HepG2 (cell line): Measurements from ENCODE around the gene MRM3. TPM values are rescaled to one million over a fixed set of nuclear protein-coding genes. Genes with fewer than 3 reads are reported as not detected.

Experiments used
- ATAC-seq: fragments of 200-7000 bp; cut with Tn5 transposase; 3 replicates; pipeline ENCODE4 v1.9.1; 2020; ENCODE audit warnings: mild to moderate bottlenecking, moderate library complexity
- BruUV-seq: library from RNA; stranded (reverse); fragments of 400-500 nt; replicated peaks from 2 replicates; lab custom pipeline; 2021; lab: Mats Ljungman, UMichigan
- CTCF ChIA-PET: fragments of 300-600 bp; formaldehyde crosslinking; extraction: SDS; loops from one replicate; lab custom pipeline; 2021; ENCODE audit warnings: low total read pairs, inconsistent platforms, low intra/inter-chr PET ratio; lab: Yijun Ruan, JAX
- POLR2A ChIA-PET: fragments of 350-600 bp; sonication (Branson Sonifier 250); formaldehyde crosslinking; loops from one replicate; lab custom pipeline; 2020; ENCODE audit warnings: antibody characterized with exemption, inconsistent platforms; lab: Yijun Ruan, JAX
- DNase-seq: peaks from one replicate; pipeline ENCODE4 v3.0.0-alpha.2; 2015; ENCODE audit warnings: low spot score
- FAIRE-seq: peaks from 3 replicates; lab custom pipeline; 2011; peaks lifted over from hg19 to GRCh38; lab: Jason Lieb, UNC
- H2AFZ ChIP-seq: one replicate; pipeline ENCODE4 v1.6.1; 2011; ENCODE audit warnings: low read length, inconsistent platforms
- H3K27ac ChIP-seq: fragments of 300-600 bp; 3 replicates; pipeline ENCODE4 v1.8.0; 2011; ENCODE audit warnings: mixed run types, mild to moderate bottlenecking, mixed read lengths, low read length, inconsistent platforms; ENCODE audit not compliant: insufficient read depth; ENCODE audit errors: extremely low read length
- H3K27me3 ChIP-seq, 2 experiments: fragments of 200-600 bp in 1 of 2; 2 replicates in 1 of 2; 3 replicates in 1 of 2; pipeline versions ENCODE4 v1.6.0 to v1.8.0; 2011; ENCODE audit warnings: low read length in 2 of 2, mild to moderate bottlenecking in 2 of 2, moderate library complexity in 2 of 2, inconsistent platforms in 1 of 2; ENCODE audit not compliant: insufficient read depth in 2 of 2, control insufficient read depth in 1 of 2
- H3K36me3 ChIP-seq, 2 experiments: fragments of 200-600 bp in 1 of 2; replicated peaks in 1 of 2; 2 replicates in 1 of 2; 3 replicates in 1 of 2; pipeline versions ENCODE4 v1.5.1 to v1.8.0; 2011; ENCODE audit warnings: low read length in 2 of 2, inconsistent platforms in 1 of 2; ENCODE audit not compliant: insufficient read depth in 2 of 2, control insufficient read depth in 1 of 2
- H3K4me1 ChIP-seq: 2 replicates; pipeline ENCODE4 v1.5.1; 2012; ENCODE audit warnings: low read length, inconsistent platforms; ENCODE audit not compliant: insufficient read depth
- H3K4me2 ChIP-seq: 2 replicates; pipeline ENCODE4 v1.6.0; 2011; ENCODE audit warnings: low read depth, low read length, inconsistent platforms
- H3K4me3 ChIP-seq, 3 experiments: fragments of 200-600 bp in 1 of 3; sonication (generic), shearing (Covaris generic) in 1 of 3; replicated peaks in 1 of 3; 2 replicates each; pipeline ENCODE4 v1.5.1; 2011 to 2016; ENCODE audit warnings: low read length in 3 of 3, inconsistent platforms in 2 of 3, low read depth in 2 of 3, mild to moderate bottlenecking in 2 of 3, control low read depth in 1 of 3, mixed read lengths in 1 of 3; ENCODE audit not compliant: insufficient read depth in 1 of 3
- H3K79me2 ChIP-seq: one replicate; pipeline ENCODE4 v1.6.1; 2011; ENCODE audit warnings: low read length, inconsistent platforms; ENCODE audit not compliant: insufficient read depth
- H3K9ac ChIP-seq: 2 replicates; pipeline ENCODE4 v1.6.0; 2011; ENCODE audit warnings: mild to moderate bottlenecking, low read depth, low read length, inconsistent platforms; ENCODE audit not compliant: insufficient read depth
- H3K9me3 ChIP-seq: 2 replicates; pipeline ENCODE4 v1.5.1; 2012; ENCODE audit warnings: mild to moderate bottlenecking, low read length
- H4K20me1 ChIP-seq: 2 replicates; pipeline ENCODE4 v1.6.0; 2011; ENCODE audit warnings: inconsistent platforms, mild to moderate bottlenecking, low read length, moderate library complexity; ENCODE audit not compliant: insufficient read depth
- KMT2A ChIP-seq: sonication (generic); formaldehyde crosslinking; IDR thresholded peaks from 2 replicates; pipeline ENCODE4 v1.4.0; 2020; ENCODE audit warnings: missing genetic modification reagents
- MATR3 ChIP-seq: sonication (generic); formaldehyde crosslinking; IDR thresholded peaks from 2 replicates; pipeline ENCODE4 v1.4.0; 2020; ENCODE audit warnings: missing genetic modification reagents
- MED8 ChIP-seq: sonication (generic); formaldehyde crosslinking; IDR thresholded peaks from 2 replicates; pipeline ENCODE4 v1.8.1; 2023; ENCODE audit warnings: mild to moderate bottlenecking, missing genetic modification reagents; ENCODE audit not compliant: insufficient replicate concordance
- POLR2G ChIP-seq: fragments of 200-400 bp; formaldehyde crosslinking; IDR thresholded peaks from 2 replicates; pipeline ENCODE4 v1.6.1; 2018; ENCODE audit warnings: mild to moderate bottlenecking, low read depth, low read length, moderate library complexity
- RORA ChIP-seq: sonication (generic); formaldehyde crosslinking; IDR thresholded peaks from 2 replicates; pipeline ENCODE4 v1.5.0; 2020; ENCODE audit warnings: mild to moderate bottlenecking, missing genetic modification reagents, moderate library complexity
- TEAD2 ChIP-seq: sonication (generic); formaldehyde crosslinking; IDR thresholded peaks from 2 replicates; pipeline ENCODE4 v1.9.0; 2021; ENCODE audit warnings: missing genetic modification reagents
- ZNF567 ChIP-seq: sonication (generic); formaldehyde crosslinking; IDR thresholded peaks from 2 replicates; pipeline ENCODE4 v1.8.1; 2023; ENCODE audit warnings: mild to moderate bottlenecking, missing genetic modification reagents, borderline replicate concordance
- ZNF850 ChIP-seq: sonication (generic); formaldehyde crosslinking; conservative IDR thresholded peaks from 2 replicates; pipeline ENCODE4 v1.9.0; 2021; ENCODE audit warnings: mild to moderate bottlenecking, missing genetic modification reagents
- ZZZ3 ChIP-seq: sonication (generic); formaldehyde crosslinking; IDR thresholded peaks from 2 replicates; pipeline ENCODE4 v1.4.0; 2020; ENCODE audit warnings: missing genetic modification reagents, mild to moderate bottlenecking, borderline replicate concordance
- WGBS: methylation state at CpG from one replicate; pipeline ENCODE4 v1.1.6; 2017; ENCODE audit warnings: low lambda C conversion rate; 5-methylcytosine and 5-hydroxymethylcytosine counted together
- in situ Hi-C: cut with HindIII; loops from 2 replicates; pipeline ENCODE4 v1.10.0; 2017; ENCODE audit warnings: low pct_unique_long_range_greater_than_20kb; ENCODE audit not compliant: extremely low pct_ligation_motif_present
- intact Hi-C: fragments of 100-400 bp; cut with micrococcal nuclease; formaldehyde crosslinking; loops from one replicate; pipeline ENCODE4 v1.10.0; 2022; ENCODE audit not compliant: unreplicated experiment
- polyA plus RNA-seq, 8 experiments: library from polyadenylated mRNA; depleted of rRNA in 3 of 8; stranded (reverse) in 7 of 8; unstranded in 1 of 8; fragments of >200 nt; fragmentation: Illumina TruSeq in 4 of 8; extraction: Trizol in 4 of 8; gene quantifications; 2 replicates each; pipeline versions ENCODE4 v1.2.1 to v1.2.3, GENCODE V29; 2011 to 2016; ENCODE audit warnings: low read depth in 4 of 8, missing spikeins in 1 of 8, mixed read lengths in 1 of 8; ENCODE audit not compliant: insufficient read depth in 1 of 8
- total RNA-seq, 5 experiments: library from RNA; depleted of rRNA; stranded (reverse); fragments of >200 nt; fragmentation: Illumina TruSeq; extraction: Trizol; gene quantifications; 2 replicates each; pipeline ENCODE4 v1.2.3, GENCODE V29; 2016; ENCODE audit warnings: low read depth in 1 of 5
- TF ChIP-seq, protein P1 (sequence below): sonication (generic); formaldehyde crosslinking; IDR thresholded peaks from 2 replicates; pipeline ENCODE4 v1.4.0; 2020; ENCODE audit warnings: mild to moderate bottlenecking, missing genetic modification reagents
- TF ChIP-seq, protein P2 (sequence below): sonication (generic); formaldehyde crosslinking; IDR thresholded peaks from 2 replicates; pipeline ENCODE4 v1.8.1; 2023; ENCODE audit warnings: mild to moderate bottlenecking, inconsistent platforms, moderate library complexity, missing genetic modification reagents, borderline replicate concordance
- TF ChIP-seq, protein P3 (sequence below), 2 experiments: fragments of 450-650 bp in 1 of 2; sonication (generic) in 1 of 2; formaldehyde crosslinking in 1 of 2; IDR thresholded peaks; 2 replicates each; pipeline versions ENCODE4 v1.6.1 to v1.8.0; 2016 to 2022; ENCODE audit warnings: antibody characterized with exemption in 1 of 2, mild to moderate bottlenecking in 1 of 2, missing genetic modification reagents in 1 of 2

MRM3 gene
- total and polyA plus RNA-seq, 2 of the 13 experiments (the other 11 are each of a cell fraction or from before 2014, with no cell fraction given), result 12.3 to 25.5 TPM

DNA sequence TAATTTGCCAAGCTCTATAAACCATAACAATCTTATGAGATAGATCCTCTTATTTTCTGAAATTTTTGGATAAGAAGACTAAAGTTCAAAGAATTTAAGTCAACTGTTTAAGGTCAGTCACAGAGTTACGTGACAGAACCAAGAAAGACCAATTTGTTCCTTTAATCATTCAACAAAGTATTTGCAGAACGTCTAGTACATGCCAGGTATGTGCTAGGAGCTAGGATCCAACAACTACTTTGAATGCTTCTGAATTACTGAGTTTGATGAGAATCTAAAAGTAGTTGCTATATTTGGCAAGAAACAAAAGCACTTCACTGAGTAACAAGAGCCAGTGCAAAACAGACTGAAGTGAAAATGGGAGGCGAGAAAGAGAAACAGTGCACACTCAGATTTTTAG lies 15.1 kb upstream of the MRM3 start:
- BruUV-seq, result no TSS peak
- ATAC-seq (no peak), FAIRE-seq (no peak), DNase-seq (no peak)
- in situ Hi-C loops, result no loop called here
- Histone ChIP-seq H2AFZ (no peak overlapping the region), H3K36me3 (peaks cover 23 to 55% of the 10 kb centered on the region in 2 experiments), H3K9me3 (no peaks in the 10 kb centered on the region), H3K4me2 (no peak overlapping the region), H3K4me1 (no peaks in the 10 kb centered on the region), H3K27me3 (no peaks in the 10 kb centered on the region), H3K79me2 (no peaks in the 10 kb centered on the region), H3K4me3 (no peak overlapping the region), H3K9ac (no peak overlapping the region), H4K20me1 (no peaks in the 10 kb centered on the region), H3K27ac (no peak overlapping the region)
- ChIA-PET POLR2A (interaction anchor here (1.0 kb wide), 1 partner anchor 14 kb away, joined by 3 read pairs; the partner anchor contains the start of gene GLOD4), CTCF (no interaction called here)
- intact Hi-C loops, result no loop called here
- 82% methylated on average over 3 of the region's 3 CpGs for WGBS
- TF ChIP-seq KMT2A (CRISPR knock-in tag), result no peak
- no peak for TF ChIP-seq ZZZ3 (CRISPR knock-in tag)
- TF ChIP-seq, protein P1, sequence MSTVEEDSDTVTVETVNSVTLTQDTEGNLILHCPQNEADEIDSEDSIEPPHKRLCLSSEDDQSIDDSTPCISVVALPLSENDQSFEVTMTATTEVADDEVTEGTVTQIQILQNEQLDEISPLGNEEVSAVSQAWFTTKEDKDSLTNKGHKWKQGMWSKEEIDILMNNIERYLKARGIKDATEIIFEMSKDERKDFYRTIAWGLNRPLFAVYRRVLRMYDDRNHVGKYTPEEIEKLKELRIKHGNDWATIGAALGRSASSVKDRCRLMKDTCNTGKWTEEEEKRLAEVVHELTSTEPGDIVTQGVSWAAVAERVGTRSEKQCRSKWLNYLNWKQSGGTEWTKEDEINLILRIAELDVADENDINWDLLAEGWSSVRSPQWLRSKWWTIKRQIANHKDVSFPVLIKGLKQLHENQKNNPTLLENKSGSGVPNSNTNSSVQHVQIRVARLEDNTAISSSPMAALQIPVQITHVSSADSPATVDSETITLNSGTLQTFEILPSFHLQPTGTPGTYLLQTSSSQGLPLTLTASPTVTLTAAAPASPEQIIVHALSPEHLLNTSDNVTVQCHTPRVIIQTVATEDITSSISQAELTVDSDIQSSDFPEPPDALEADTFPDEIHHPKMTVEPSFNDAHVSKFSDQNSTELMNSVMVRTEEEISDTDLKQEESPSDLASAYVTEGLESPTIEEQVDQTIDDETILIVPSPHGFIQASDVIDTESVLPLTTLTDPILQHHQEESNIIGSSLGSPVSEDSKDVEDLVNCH (CRISPR knock-in tag), result no peak
- TF ChIP-seq MATR3 (CRISPR knock-in tag), result no peak
- TF ChIP-seq RORA, result no peak
- no peak for TF ChIP-seq TEAD2 (CRISPR knock-in tag)
- TF ChIP-seq, protein P2, sequence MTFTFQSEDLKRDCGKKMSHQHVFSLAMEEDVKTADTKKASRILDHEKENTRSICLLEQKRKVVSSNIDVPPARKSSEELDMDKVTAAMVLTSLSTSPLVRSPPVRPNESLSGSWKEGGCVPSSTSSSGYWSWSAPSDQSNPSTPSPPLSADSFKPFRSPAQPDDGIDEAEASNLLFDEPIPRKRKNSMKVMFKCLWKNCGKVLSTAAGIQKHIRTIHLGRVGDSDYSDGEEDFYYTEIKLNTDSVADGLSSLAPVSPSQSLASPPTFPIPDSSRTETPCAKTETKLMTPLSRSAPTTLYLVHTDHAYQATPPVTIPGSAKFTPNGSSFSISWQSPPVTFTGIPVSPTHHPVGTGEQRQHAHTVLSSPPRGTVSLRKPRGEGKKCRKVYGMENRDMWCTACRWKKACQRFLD, result no peak
- no peak for TF ChIP-seq ZNF567 (CRISPR knock-in tag)
- TF ChIP-seq, protein P3, sequence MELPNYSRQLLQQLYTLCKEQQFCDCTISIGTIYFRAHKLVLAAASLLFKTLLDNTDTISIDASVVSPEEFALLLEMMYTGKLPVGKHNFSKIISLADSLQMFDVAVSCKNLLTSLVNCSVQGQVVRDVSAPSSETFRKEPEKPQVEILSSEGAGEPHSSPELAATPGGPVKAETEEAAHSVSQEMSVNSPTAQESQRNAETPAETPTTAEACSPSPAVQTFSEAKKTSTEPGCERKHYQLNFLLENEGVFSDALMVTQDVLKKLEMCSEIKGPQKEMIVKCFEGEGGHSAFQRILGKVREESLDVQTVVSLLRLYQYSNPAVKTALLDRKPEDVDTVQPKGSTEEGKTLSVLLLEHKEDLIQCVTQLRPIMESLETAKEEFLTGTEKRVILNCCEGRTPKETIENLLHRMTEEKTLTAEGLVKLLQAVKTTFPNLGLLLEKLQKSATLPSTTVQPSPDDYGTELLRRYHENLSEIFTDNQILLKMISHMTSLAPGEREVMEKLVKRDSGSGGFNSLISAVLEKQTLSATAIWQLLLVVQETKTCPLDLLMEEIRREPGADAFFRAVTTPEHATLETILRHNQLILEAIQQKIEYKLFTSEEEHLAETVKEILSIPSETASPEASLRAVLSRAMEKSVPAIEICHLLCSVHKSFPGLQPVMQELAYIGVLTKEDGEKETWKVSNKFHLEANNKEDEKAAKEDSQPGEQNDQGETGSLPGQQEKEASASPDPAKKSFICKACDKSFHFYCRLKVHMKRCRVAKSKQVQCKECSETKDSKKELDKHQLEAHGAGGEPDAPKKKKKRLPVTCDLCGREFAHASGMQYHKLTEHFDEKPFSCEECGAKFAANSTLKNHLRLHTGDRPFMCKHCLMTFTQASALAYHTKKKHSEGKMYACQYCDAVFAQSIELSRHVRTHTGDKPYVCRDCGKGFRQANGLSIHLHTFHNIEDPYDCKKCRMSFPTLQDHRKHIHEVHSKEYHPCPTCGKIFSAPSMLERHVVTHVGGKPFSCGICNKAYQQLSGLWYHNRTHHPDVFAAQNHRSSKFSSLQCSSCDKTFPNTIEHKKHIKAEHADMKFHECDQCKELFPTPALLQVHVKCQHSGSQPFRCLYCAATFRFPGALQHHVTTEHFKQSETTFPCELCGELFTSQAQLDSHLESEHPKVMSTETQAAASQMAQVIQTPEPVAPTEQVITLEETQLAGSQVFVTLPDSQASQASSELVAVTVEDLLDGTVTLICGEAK (IDR thresholded peaks at IDR 0.05), result no peak
- TF ChIP-seq, protein P3 (CRISPR knock-in tag; IDR thresholded peaks at IDR 0.05), result no peak
- no peak for TF ChIP-seq POLR2G
- TF ChIP-seq ZNF850, result no peak
- TF ChIP-seq MED8 (CRISPR knock-in tag), result no peak
